ENCODE data around the gene IL36A.

GRCh38 chr2:113052396-113052917 lies 47.2 kb downstream of the IL36A start, which contains the start of gene IL36B:
- TF ChIP-seq KLF10 (tag by site-specific recombination; IDR thresholded peaks at IDR 0.05) (no peak), ZBTB11 (tag by site-specific recombination; conservative IDR thresholded peaks at IDR 0.05; ENCODE audit: low read depth) (no peak), ZNF223 (tag by site-specific recombination; IDR thresholded peaks at IDR 0.05) (no peak), CTCF (tag by site-specific recombination; IDR thresholded peaks at IDR 0.05) (no peak), ZNF10 (tag by site-specific recombination; IDR thresholded peaks at IDR 0.05) (no peak), ZBTB49 (tag by site-specific recombination; IDR thresholded peaks at IDR 0.05; ENCODE audit: low read depth) (no peak), ZNF2 (tag by site-specific recombination; IDR thresholded peaks at IDR 0.05) (no peak), PRDM10 (tag by site-specific recombination; IDR thresholded peaks at IDR 0.05) (no peak), ZNF354C (tag by site-specific recombination; IDR thresholded peaks at IDR 0.05; ENCODE audit: borderline replicate concordance, low read depth) (no peak), ZSCAN4 (tag by site-specific recombination; IDR thresholded peaks at IDR 0.05) (no peak), ZBTB1 (tag by site-specific recombination; IDR thresholded peaks at IDR 0.05) (no peak)
